Measurements from ENCODE around the gene GPR141.

GPR141 gene

GRCh38 chr7:37771342-37771741 is 87.8 kb downstream of the GPR141 start:
- TF ChIP-seq CTCF (IDR thresholded peaks at IDR 0.05; ENCODE audit: insufficient read depth, low read length, poor library complexity, severe bottlenecking), result no peak
- no peak for DNase-seq (ENCODE audit: extremely low read depth, insufficient read length)

GRCh38 chr7:37771801-37772200 is 88.2 kb downstream of the GPR141 start:
- Histone ChIP-seq H3K36me3 (ENCODE audit: control insufficient read depth, insufficient read depth, low read length) (no peaks in the 10 kb centered on the region), H3K27me3 (replicated peaks; ENCODE audit: control insufficient read depth, insufficient read depth, low read length) (no peaks in the 10 kb centered on the region), H3K4me3 (replicated peaks; ENCODE audit: low read depth, low read length) (no peak overlapping the region)
- DNase-seq (ENCODE audit: extremely low read depth, insufficient read length), result no peak
- TF ChIP-seq CTCF (IDR thresholded peaks at IDR 0.05; ENCODE audit: insufficient read depth, low read length, poor library complexity, severe bottlenecking), result no peak

More at GRCh38 chr7:37771342-37771741, 87.8 kb downstream of the GPR141 start:
- Histone ChIP-seq H3K4me3 (replicated peaks; ENCODE audit: low read depth, low read length) (no peak overlapping the region), H3K27me3 (replicated peaks; ENCODE audit: control insufficient read depth, insufficient read depth, low read length) (no peaks in the 10 kb centered on the region), H3K36me3 (ENCODE audit: control insufficient read depth, insufficient read depth, low read length) (no peaks in the 10 kb centered on the region)

GRCh38 chr7:37775921-37776320 is 92.4 kb downstream of the GPR141 start:
- no peak overlapping the region for H3K4me3 ChIP-seq (replicated peaks; ENCODE audit: low read depth, low read length)
- no peaks in the 10 kb centered on the region for H3K27me3 ChIP-seq (replicated peaks; ENCODE audit: control insufficient read depth, insufficient read depth, low read length)
- no peak for DNase-seq (ENCODE audit: extremely low read depth, insufficient read length)
- H3K36me3 ChIP-seq (ENCODE audit: control insufficient read depth, insufficient read depth, low read length), result no peaks in the 10 kb centered on the region
- TF ChIP-seq CTCF (IDR thresholded peaks at IDR 0.05; ENCODE audit: insufficient read depth, low read length, poor library complexity, severe bottlenecking), result no peak

GRCh38 chr7:37781156-37781555 is 97.6 kb downstream of the GPR141 start:
- Histone ChIP-seq H3K27me3 (replicated peaks; ENCODE audit: control insufficient read depth, insufficient read depth, low read length) (no peaks in the 10 kb centered on the region), H3K4me3 (replicated peaks; ENCODE audit: low read depth, low read length) (no peak overlapping the region), H3K36me3 (ENCODE audit: control insufficient read depth, insufficient read depth, low read length) (no peaks in the 10 kb centered on the region)
- DNase-seq (ENCODE audit: extremely low read depth, insufficient read length), result no peak
- no peak for TF ChIP-seq CTCF (IDR thresholded peaks at IDR 0.05; ENCODE audit: insufficient read depth, low read length, poor library complexity, severe bottlenecking)

GRCh38 chr7:37782166-37782565 is 98.6 kb downstream of the GPR141 start:
- Histone ChIP-seq H3K27me3 (replicated peaks; ENCODE audit: control insufficient read depth, insufficient read depth, low read length) (no peaks in the 10 kb centered on the region), H3K36me3 (ENCODE audit: control insufficient read depth, insufficient read depth, low read length) (no peaks in the 10 kb centered on the region), H3K4me3 (replicated peaks; ENCODE audit: low read depth, low read length) (no peak overlapping the region)
- no peak for TF ChIP-seq CTCF (IDR thresholded peaks at IDR 0.05; ENCODE audit: insufficient read depth, low read length, poor library complexity, severe bottlenecking)
- DNase-seq (ENCODE audit: extremely low read depth, insufficient read length), result no peak

DNA sequence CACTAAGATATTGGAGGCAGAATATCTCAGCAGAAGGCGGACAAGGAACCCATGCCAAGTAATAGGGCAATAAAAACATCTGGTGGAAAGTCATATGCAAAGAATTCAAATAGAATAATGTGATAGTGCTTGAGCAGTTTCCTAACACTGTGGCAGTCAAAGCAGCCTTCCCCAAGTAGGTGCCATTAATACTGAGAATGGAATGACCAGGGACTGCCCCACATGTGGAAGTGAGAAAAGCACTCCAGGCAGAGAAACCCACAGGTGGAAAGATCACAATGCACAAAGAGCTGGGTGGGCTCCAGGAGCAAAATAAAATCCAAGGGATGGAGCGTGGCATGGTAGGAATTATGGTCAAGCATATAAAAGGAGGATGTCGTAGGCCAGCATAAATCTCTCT is 100.4 kb downstream of the GPR141 start:
- DNase-seq (ENCODE audit: extremely low read depth, insufficient read length), result peak; percentile 33
- TF ChIP-seq CTCF (IDR thresholded peaks at IDR 0.05; ENCODE audit: insufficient read depth, low read length, poor library complexity, severe bottlenecking), result no peak

More for the DNA sequence above, 100.4 kb downstream of the GPR141 start:
- Histone ChIP-seq H3K4me3 (replicated peaks; ENCODE audit: low read depth, low read length) (no peak overlapping the region), H3K27me3 (replicated peaks; ENCODE audit: control insufficient read depth, insufficient read depth, low read length) (no peaks in the 10 kb centered on the region), H3K36me3 (ENCODE audit: control insufficient read depth, insufficient read depth, low read length) (no peaks in the 10 kb centered on the region)

Measured in GM06990 (cell line).